T-helper 1 cell treated with Interleukin-12 subunit alpha and Interleukin-12 subunit beta and Interleukin-4 antibody, amounts not matched to agents 30 μg/mL and 1 μg/mL, for 36 hours (primary cell): ENCODE data around the gene SMPDL3A.

Experiments
- H3K27ac Mint-ChIP-seq: one replicate; pipeline ENCODE4 v1.8.0; 2021; ENCODE audit warnings: mild to moderate bottlenecking, mixed read lengths
- H3K27me3 Mint-ChIP-seq: one replicate; pipeline ENCODE4 v1.8.0; 2021; ENCODE audit warnings: low read depth, mixed read lengths
- H3K36me3 Mint-ChIP-seq: one replicate; pipeline ENCODE4 v1.8.0; 2021; ENCODE audit warnings: low read depth, mixed read lengths
- H3K4me1 Mint-ChIP-seq: one replicate; pipeline ENCODE4 v1.8.0; 2021; ENCODE audit warnings: low read depth, mixed read lengths
- H3K4me3 Mint-ChIP-seq: one replicate; pipeline ENCODE4 v1.8.0; 2021; ENCODE audit warnings: mild to moderate bottlenecking, moderate library complexity, mixed read lengths
- H3K9me3 Mint-ChIP-seq: one replicate; pipeline ENCODE4 v1.8.0; 2021; ENCODE audit warnings: mixed read lengths

The SMPDL3A gene

DNA sequence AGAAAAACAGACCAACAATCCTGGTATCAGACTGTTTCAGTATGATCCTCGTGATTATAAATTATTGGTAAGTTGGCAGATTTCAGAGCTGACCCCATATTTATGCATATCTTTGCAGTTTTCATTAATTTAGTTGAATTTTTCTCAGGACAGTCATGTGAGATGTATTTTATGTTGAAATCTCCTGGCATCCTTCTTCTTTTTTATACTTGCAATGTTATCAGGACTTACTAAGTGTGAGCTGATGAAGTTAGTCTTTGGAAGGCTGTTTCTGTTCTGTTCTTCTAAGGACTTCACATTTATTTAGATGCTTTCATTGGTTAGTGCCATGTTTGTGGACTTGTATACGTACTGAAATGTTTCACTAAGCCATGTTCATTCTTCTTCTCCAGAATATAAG, 17.2 kb downstream of the SMPDL3A start:
- no peaks in the 10 kb centered on the region for H3K4me1 Mint-ChIP-seq
- no peak overlapping the region for H3K4me3 Mint-ChIP-seq
- H3K36me3 Mint-ChIP-seq: no peaks in the 10 kb centered on the region
- H3K27me3 Mint-ChIP-seq: no peaks in the 10 kb centered on the region
- H3K27ac Mint-ChIP-seq: no peak overlapping the region
- no peaks in the 10 kb centered on the region for H3K9me3 Mint-ChIP-seq

DNA sequence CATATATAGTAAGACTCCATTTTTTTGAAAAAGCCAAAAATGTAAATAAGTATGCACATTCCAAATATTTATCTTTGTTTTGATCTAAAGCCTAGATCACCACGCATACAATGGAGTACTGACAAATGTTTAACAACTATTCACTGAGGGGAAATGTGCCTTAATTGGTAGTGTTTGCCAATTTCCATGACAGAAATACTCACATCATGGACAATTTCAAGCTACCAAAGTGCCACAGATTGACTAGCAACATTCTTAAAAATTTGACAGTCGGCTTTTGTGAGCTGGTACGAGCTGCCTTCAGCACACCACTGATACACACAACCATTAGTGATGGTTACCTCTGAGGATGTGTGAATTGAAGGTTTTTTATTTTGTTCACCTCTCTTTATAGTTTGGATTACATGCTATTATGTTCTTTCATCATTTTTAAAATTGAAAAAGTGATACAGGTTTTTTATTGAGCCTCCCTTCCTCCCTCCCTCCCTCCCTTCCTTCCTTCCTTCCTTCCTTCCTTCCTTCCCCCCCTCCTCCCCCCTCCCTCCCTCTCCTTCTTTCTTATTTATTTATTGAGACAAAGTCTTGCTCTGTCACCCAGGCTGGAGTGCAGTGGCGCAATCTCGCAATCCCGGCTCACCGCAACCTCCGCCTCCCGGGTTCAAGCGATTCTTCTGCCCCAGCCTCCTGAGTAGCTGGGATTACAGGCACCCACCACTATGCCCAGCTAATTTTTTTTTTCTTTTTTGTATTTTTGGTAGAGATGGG, 19.2 kb downstream of the SMPDL3A start:
- H3K9me3 Mint-ChIP-seq: no peaks in the 10 kb centered on the region
- H3K4me1 Mint-ChIP-seq: no peaks in the 10 kb centered on the region
- no peaks in the 10 kb centered on the region for H3K27me3 Mint-ChIP-seq
- no peaks in the 10 kb centered on the region for H3K36me3 Mint-ChIP-seq
- H3K4me3 Mint-ChIP-seq: no peak overlapping the region
- no peak overlapping the region for H3K27ac Mint-ChIP-seq

DNA sequence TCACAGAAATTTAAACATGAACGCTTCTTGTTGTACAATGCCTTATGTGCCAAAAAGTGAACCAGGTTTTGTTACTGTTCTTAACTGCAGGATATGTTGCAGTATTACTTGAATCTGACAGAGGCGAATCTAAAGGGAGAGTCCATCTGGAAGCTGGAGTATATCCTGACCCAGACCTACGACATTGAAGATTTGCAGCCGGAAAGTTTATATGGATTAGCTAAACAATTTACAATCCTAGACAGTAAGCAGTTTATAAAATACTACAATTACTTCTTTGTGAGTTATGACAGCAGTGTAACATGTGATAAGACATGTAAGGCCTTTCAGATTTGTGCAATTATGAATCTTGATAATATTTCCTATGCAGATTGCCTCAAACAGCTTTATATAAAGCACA, 19.9 kb downstream of the SMPDL3A start:
- Mint-ChIP-seq H3K4me3 (no peak overlapping the region), H3K27ac (no peak overlapping the region), H3K27me3 (no peaks in the 10 kb centered on the region), H3K9me3 (no peaks in the 10 kb centered on the region), H3K4me1 (no peaks in the 10 kb centered on the region), H3K36me3 (no peaks in the 10 kb centered on the region)

- Mint-ChIP-seq H3K4me3 (no peak overlapping the region), H3K27me3 (no peaks in the 10 kb centered on the region), H3K36me3 (no peaks in the 10 kb centered on the region), H3K9me3 (no peaks in the 10 kb centered on the region), H3K27ac (no peak overlapping the region), H3K4me1 (no peaks in the 10 kb centered on the region)
Measured at GRCh38 chr6:122809691-122810090, 20.6 kb downstream of the SMPDL3A start.

- Mint-ChIP-seq H3K4me1 (no peaks in the 10 kb centered on the region), H3K36me3 (no peaks in the 10 kb centered on the region), H3K4me3 (no peak overlapping the region), H3K27me3 (no peaks in the 10 kb centered on the region), H3K27ac (no peak overlapping the region), H3K9me3 (no peaks in the 10 kb centered on the region)
Measured at GRCh38 chr6:122810189-122810588, 21.1 kb downstream of the SMPDL3A start.

DNA sequence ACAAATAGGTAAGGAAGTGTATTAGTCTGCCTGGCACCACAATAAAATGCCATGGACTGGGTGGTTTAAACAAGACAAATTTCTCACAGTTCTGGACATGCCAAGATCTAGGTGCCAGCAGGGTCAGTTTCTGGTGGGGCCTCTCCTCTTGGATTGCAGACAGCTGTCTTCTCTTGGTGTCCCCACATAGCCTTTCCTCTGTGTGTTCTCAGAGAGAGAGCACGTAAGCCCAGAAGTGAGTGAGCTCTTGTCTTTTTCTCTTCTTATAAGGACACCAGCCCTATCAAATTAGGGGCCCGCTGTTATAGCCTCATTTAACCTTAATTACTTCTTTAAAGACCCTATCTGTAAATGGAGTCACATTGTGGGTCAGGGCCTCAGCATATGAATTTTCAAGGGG, 28.3 kb downstream of the SMPDL3A start:
- Mint-ChIP-seq H3K9me3 (no peaks in the 10 kb centered on the region), H3K27me3 (no peaks in the 10 kb centered on the region), H3K36me3 (no peaks in the 10 kb centered on the region), H3K4me3 (no peak overlapping the region), H3K4me1 (no peaks in the 10 kb centered on the region), H3K27ac (no peak overlapping the region)

- Mint-ChIP-seq H3K27ac (no peak overlapping the region), H3K4me3 (no peak overlapping the region), H3K4me1 (no peaks in the 10 kb centered on the region), H3K27me3 (no peaks in the 10 kb centered on the region), H3K9me3 (no peaks in the 10 kb centered on the region), H3K36me3 (no peaks in the 10 kb centered on the region)
Measured at GRCh38 chr6:122817766-122818165, 28.7 kb downstream of the SMPDL3A start.

GRCh38 chr6:122818866-122819265, 29.8 kb downstream of the SMPDL3A start:
- no peaks in the 10 kb centered on the region for H3K27me3 Mint-ChIP-seq
- no peak overlapping the region for H3K27ac Mint-ChIP-seq
- no peaks in the 10 kb centered on the region for H3K9me3 Mint-ChIP-seq
- H3K4me3 Mint-ChIP-seq: no peak overlapping the region
- H3K4me1 Mint-ChIP-seq: no peaks in the 10 kb centered on the region
- H3K36me3 Mint-ChIP-seq: no peaks in the 10 kb centered on the region

DNA sequence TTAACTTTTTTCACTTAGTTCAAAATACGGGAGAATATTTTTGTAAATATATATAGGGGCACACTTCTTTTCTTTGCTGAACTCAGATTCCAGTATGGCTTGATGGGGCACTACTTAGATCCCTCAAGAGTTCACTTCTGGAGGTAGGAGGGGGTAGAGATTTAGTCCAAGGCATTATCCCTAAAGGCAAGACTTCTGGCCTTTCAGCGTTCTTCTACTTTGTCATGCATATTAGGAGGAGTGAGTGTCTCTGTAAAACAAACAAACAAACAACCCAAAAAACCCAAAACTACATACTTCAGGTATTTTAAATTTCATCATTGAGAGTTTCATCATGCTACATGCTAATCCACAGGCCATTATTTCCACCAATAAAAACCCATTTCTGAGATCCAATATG, 32.0 kb downstream of the SMPDL3A start:
- Mint-ChIP-seq H3K36me3 (no peaks in the 10 kb centered on the region), H3K4me1 (no peaks in the 10 kb centered on the region), H3K9me3 (no peaks in the 10 kb centered on the region), H3K4me3 (no peak overlapping the region), H3K27me3 (no peaks in the 10 kb centered on the region), H3K27ac (no peak overlapping the region)

DNA sequence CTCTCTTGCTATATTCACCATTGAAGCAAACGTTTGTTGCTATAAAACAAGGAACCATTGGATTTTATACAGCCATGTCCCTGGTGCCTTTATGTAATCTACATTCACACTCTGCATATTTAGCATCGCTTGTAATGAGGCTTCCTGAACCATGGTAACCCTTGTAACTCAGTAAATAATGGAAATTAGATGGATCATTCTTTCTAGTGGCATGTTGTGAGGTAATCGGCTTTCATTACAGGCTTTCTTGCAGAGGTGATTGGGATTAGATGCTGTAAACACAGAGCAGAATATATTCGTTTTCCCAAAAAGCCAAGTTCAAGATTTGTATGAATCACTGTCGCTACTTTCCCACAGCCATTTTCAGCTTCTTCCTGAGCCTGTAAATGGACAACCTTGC, 36.1 kb downstream of the SMPDL3A start:
- Mint-ChIP-seq H3K36me3 (no peaks in the 10 kb centered on the region), H3K4me1 (no peaks in the 10 kb centered on the region), H3K27me3 (no peaks in the 10 kb centered on the region), H3K27ac (no peak overlapping the region), H3K9me3 (no peaks in the 10 kb centered on the region), H3K4me3 (no peak overlapping the region)

GRCh38 chr6:122829456-122829855, 40.4 kb downstream of the SMPDL3A start:
- no peaks in the 10 kb centered on the region for H3K4me1 Mint-ChIP-seq
- no peak overlapping the region for H3K4me3 Mint-ChIP-seq
- H3K27ac Mint-ChIP-seq: no peak overlapping the region
- no peaks in the 10 kb centered on the region for H3K9me3 Mint-ChIP-seq
- H3K27me3 Mint-ChIP-seq: peaks cover 10% of the 10 kb centered on the region
- H3K36me3 Mint-ChIP-seq: no peaks in the 10 kb centered on the region

DNA sequence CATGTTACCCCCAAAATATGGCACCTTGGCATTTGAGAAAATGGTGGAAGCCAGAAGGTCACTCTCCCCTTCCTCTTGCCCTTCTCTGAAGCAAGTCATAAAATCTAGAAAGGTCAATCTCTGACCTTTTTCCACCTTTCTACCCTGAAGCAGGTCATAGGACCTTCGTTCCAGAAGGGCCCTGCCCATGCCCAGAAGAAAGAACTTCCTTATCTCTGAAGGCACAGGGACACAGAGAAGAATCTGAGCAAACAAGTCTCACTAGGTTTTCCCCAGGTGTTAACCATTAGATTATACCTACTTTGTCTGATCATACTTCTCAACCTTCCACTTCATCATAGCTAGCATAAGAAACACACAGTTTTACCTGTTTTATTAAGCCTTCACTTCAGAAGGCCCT, 42.5 kb downstream of the SMPDL3A start:
- H3K27ac Mint-ChIP-seq: no peak overlapping the region
- no peaks in the 10 kb centered on the region for H3K4me1 Mint-ChIP-seq
- H3K36me3 Mint-ChIP-seq: no peaks in the 10 kb centered on the region
- H3K27me3 Mint-ChIP-seq: peaks cover 16% of the 10 kb centered on the region
- H3K4me3 Mint-ChIP-seq: no peak overlapping the region
- H3K9me3 Mint-ChIP-seq: no peaks in the 10 kb centered on the region

GRCh38 chr6:122832459-122832858, 43.4 kb downstream of the SMPDL3A start:
- Mint-ChIP-seq H3K27ac (no peak overlapping the region), H3K4me1 (no peaks in the 10 kb centered on the region), H3K27me3 (peaks cover 16% of the 10 kb centered on the region), H3K4me3 (no peak overlapping the region), H3K36me3 (no peaks in the 10 kb centered on the region), H3K9me3 (no peaks in the 10 kb centered on the region)

DNA sequence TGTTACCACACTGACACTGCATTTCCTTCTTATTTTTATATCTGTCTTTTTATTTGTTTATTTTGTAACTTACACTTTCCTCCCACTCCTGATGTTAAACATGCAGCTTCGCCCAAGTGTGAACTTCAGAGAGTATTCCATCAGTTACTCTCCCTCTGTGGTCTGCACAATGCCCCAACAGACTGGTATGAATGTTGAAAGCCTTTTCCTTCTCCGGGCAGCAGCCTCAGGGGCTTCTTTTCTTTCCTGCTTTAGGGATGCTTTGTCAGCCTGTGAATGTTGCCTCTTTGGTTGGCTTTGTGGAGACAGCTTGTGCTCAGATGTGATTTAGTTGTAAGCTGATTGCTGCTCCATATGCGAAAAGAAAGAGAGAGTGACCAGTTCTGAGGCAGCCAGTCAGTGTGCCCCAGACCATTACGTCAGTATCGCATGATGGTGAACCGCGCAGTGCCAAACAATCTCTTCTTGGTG, 44.0 kb downstream of the SMPDL3A start:
- no peak overlapping the region for H3K27ac Mint-ChIP-seq
- peaks cover 16% of the 10 kb centered on the region for H3K27me3 Mint-ChIP-seq
- no peak overlapping the region for H3K4me3 Mint-ChIP-seq
- no peaks in the 10 kb centered on the region for H3K36me3 Mint-ChIP-seq
- no peaks in the 10 kb centered on the region for H3K9me3 Mint-ChIP-seq
- no peaks in the 10 kb centered on the region for H3K4me1 Mint-ChIP-seq

GRCh38 chr6:122838060-122838780, 49.2 kb downstream of the SMPDL3A start:
- no peak overlapping the region for H3K4me3 Mint-ChIP-seq
- no peak overlapping the region for H3K27ac Mint-ChIP-seq
- H3K4me1 Mint-ChIP-seq: no peaks in the 10 kb centered on the region
- no peaks in the 10 kb centered on the region for H3K9me3 Mint-ChIP-seq
- no peaks in the 10 kb centered on the region for H3K36me3 Mint-ChIP-seq
- peaks cover 8% of the 10 kb centered on the region for H3K27me3 Mint-ChIP-seq
